Breast epithelium (tissue), 3 donors: ENCODE data around the gene PCAT7.

ENCODE experiments used
- POLR2A ChIP-seq: fragments of 450-650 bp; IDR thresholded peaks from one replicate; pipeline ENCODE4 v1.6.1; 2016; ENCODE audit warnings: antibody characterized with exemption, mild to moderate bottlenecking, moderate library complexity
- TF ChIP-seq, protein P1 (sequence below), 3 donors: fragments of 450-650 bp; IDR thresholded peaks; one replicate each; pipeline ENCODE4 v1.5.1; 2016 to 2017; ENCODE audit warnings: antibody characterized with exemption in 3 of 3, mild to moderate bottlenecking in 3 of 3, moderate library complexity in 3 of 3

- TF ChIP-seq, protein P1, sequence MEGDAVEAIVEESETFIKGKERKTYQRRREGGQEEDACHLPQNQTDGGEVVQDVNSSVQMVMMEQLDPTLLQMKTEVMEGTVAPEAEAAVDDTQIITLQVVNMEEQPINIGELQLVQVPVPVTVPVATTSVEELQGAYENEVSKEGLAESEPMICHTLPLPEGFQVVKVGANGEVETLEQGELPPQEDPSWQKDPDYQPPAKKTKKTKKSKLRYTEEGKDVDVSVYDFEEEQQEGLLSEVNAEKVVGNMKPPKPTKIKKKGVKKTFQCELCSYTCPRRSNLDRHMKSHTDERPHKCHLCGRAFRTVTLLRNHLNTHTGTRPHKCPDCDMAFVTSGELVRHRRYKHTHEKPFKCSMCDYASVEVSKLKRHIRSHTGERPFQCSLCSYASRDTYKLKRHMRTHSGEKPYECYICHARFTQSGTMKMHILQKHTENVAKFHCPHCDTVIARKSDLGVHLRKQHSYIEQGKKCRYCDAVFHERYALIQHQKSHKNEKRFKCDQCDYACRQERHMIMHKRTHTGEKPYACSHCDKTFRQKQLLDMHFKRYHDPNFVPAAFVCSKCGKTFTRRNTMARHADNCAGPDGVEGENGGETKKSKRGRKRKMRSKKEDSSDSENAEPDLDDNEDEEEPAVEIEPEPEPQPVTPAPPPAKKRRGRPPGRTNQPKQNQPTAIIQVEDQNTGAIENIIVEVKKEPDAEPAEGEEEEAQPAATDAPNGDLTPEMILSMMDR (IDR thresholded peaks at IDR 0.05): no peak
- no peak for TF ChIP-seq POLR2A
Observed at GRCh38 chr9:94526951-94527350, 27.9 kb upstream of the PCAT7 start.
